ENCODE results near the gene MGMT. TPM values are rescaled to one million over a fixed set of nuclear protein-coding genes. Genes with fewer than 3 reads are reported as not detected.

Gene MGMT
- total and polyA plus RNA-seq, 2 donors (not counting 3 experiments of a cell fraction or from before 2014, with no cell fraction given): 15.0 to 15.2 TPM

DNA sequence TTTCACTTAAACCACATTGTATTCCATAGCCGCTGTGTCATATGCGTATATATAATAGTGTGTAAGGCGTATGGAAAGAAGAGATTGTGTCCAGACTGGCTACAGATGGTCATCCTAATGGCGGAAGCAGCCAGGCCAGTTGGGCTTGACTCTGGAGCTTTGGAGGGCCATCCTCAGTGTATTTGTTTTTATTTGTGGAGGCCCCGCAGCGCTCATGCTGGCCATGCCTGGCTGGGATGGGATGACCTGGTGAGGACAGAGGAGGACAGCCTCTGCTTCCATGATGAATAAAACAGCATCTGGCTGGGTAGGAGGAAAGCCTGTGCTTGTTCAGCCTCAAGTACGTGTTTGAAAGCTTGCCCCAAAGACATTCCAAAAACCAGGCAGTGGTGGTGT is 276.7 kb downstream of the MGMT start:
- Histone ChIP-seq H3K4me3 (replicated peaks in 1 of 3; ENCODE audit: insufficient read depth in 1 of 3, low read depth in 1 of 3, low read length in 3 of 3) (no peak overlapping the region), H3K9me3 (replicated peaks; ENCODE audit: control insufficient read depth, insufficient read depth, low read length) (peaks cover 6% of the 10 kb centered on the region), H3K79me2 (ENCODE audit: control insufficient read depth, insufficient read depth, low read length) (no peaks in the 10 kb centered on the region), H3K27ac (ENCODE audit: insufficient read depth, low read depth, low read length) (no peak overlapping the region), H4K20me1 (replicated peaks; ENCODE audit: control insufficient read depth, extremely low read depth, insufficient read depth, low read length) (no peaks in the 10 kb centered on the region), H3K27me3 (ENCODE audit: control insufficient read depth in 2 of 2, insufficient read depth in 2 of 2, low read length in 2 of 2) (no peaks in the 10 kb centered on the region), H3K9me1 (replicated peaks; ENCODE audit: control insufficient read depth, extremely low read depth, insufficient read depth, low read length) (no peaks in the 10 kb centered on the region), H3K36me3 (ENCODE audit: control insufficient read depth in 2 of 2, extremely low read depth in 1 of 2, insufficient read depth in 2 of 2, low read length in 2 of 2) (no peaks in the 10 kb centered on the region), H3K4me2 (ENCODE audit: insufficient read depth, low read length) (no peak overlapping the region), H3K9ac (replicated peaks; ENCODE audit: extremely low read depth, insufficient read depth, low read length) (no peak overlapping the region), H3K4me1 (ENCODE audit: control insufficient read depth, extremely low read depth, insufficient read depth, low read length) (no peaks in the 10 kb centered on the region), H2AFZ (ENCODE audit: low read depth, low read length) (no peak overlapping the region)
- dilution Hi-C loops (cut with MboI; ENCODE audit: extremely low pct_ligation_motif_present, low sequenced_read_pairs) (no loop called here), intact Hi-C loops (cut with micrococcal nuclease) (no loop called here)
- TF ChIP-seq POLR2A (IDR thresholded peaks at IDR 0.05; ENCODE audit: low read depth, low read length): no peak
- no peak for TF ChIP-seq MAX (IDR thresholded peaks at IDR 0.05; ENCODE audit: insufficient read depth, insufficient read length)
- ChIA-PET POLR2A (no interaction called here), CTCF (no interaction called here)
- DNase-seq (ENCODE audit: low read depth, low spot score): no peak
- FAIRE-seq: no peak
- no TSS peak for BruUV-seq (replicated peaks)

DNA sequence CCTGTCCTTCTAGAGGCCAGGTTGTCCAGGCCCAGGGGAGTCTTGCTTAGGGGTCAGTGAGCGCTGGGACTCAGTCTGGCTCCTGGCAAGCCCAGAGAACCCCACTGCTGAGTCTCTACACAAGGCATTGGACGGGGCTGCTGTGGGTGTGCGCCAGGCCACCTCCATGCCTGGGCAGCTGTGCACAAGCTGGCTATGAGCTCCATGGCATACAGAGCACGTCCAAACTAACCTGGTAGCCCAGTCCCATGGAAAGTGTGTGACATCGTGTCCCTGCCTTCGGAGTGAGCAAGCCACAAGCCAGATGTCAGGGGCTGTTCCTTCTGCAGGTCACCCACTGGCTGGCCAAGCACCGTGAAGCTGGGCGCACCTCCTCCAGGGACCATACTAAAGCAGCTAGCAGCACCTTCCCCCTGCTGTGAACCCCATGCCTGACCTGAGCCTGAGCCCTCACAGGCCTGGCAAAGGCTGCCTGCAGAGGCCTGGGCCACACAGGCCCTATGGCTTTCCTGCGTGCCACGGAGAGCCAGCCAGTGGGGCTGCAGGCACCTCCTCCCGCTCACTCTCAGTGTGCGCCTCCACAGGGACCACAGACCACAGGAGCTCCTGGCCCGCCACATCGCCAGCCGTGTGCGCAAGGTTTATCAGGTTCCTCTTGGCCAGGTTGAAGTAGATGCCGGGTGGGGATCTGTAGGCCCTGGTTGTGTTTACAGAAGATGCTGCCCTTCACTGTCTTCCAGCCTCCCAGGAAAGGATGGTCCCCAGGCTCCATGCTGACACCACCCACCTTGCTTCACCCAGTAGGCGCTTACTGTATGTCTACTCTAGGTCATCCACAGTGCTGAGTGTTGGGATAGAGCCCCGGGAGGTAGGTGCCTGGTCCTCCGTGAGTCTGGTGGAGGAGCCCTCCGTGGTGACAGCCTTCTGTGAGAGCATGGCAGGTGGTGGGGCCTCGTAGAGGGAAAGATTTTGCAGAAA is 277.4 kb downstream of the MGMT start:
- POLR2A ChIA-PET: no interaction called here
- Histone ChIP-seq H3K4me3 (replicated peaks in 1 of 3; ENCODE audit: insufficient read depth in 1 of 3, low read depth in 1 of 3, low read length in 3 of 3) (no peak overlapping the region), H3K36me3 (ENCODE audit: control insufficient read depth in 2 of 2, extremely low read depth in 1 of 2, insufficient read depth in 2 of 2, low read length in 2 of 2) (no peaks in the 10 kb centered on the region), H3K27me3 (ENCODE audit: control insufficient read depth in 2 of 2, insufficient read depth in 2 of 2, low read length in 2 of 2) (no peaks in the 10 kb centered on the region), H3K9me3 (replicated peaks; ENCODE audit: control insufficient read depth, insufficient read depth, low read length) (peaks cover 6% of the 10 kb centered on the region), H3K4me1 (ENCODE audit: control insufficient read depth, extremely low read depth, insufficient read depth, low read length) (no peaks in the 10 kb centered on the region), H4K20me1 (replicated peaks; ENCODE audit: control insufficient read depth, extremely low read depth, insufficient read depth, low read length) (no peaks in the 10 kb centered on the region), H2AFZ (ENCODE audit: low read depth, low read length) (no peak overlapping the region), H3K27ac (ENCODE audit: insufficient read depth, low read depth, low read length) (no peak overlapping the region), H3K9ac (replicated peaks; ENCODE audit: extremely low read depth, insufficient read depth, low read length) (no peak overlapping the region), H3K4me2 (ENCODE audit: insufficient read depth, low read length) (no peak overlapping the region), H3K79me2 (ENCODE audit: control insufficient read depth, insufficient read depth, low read length) (no peaks in the 10 kb centered on the region), H3K9me1 (replicated peaks; ENCODE audit: control insufficient read depth, extremely low read depth, insufficient read depth, low read length) (no peaks in the 10 kb centered on the region)
- no peak for DNase-seq (ENCODE audit: low read depth, low spot score)
- BruUV-seq (replicated peaks): no TSS peak
- intact Hi-C loops (cut with micrococcal nuclease): no loop called here
- no peak for TF ChIP-seq POLR2AphosphoS5 (IDR thresholded peaks at IDR 0.05; ENCODE audit: insufficient read depth, low read depth, low read length)
- no peak for TF ChIP-seq EZH2 (IDR thresholded peaks at IDR 0.05; ENCODE audit: borderline replicate concordance, low read depth, low read length, severe bottlenecking)
- no peak for TF ChIP-seq FOS (IDR thresholded peaks at IDR 0.05; ENCODE audit: borderline replicate concordance, insufficient read depth, low read length)
- TF ChIP-seq MAX (IDR thresholded peaks at IDR 0.05; ENCODE audit: insufficient read depth, insufficient read length): no peak
- TF ChIP-seq POLR2A (IDR thresholded peaks at IDR 0.05; ENCODE audit: low read depth, low read length): no peak
- TF ChIP-seq JUN (IDR thresholded peaks at IDR 0.05; ENCODE audit: borderline replicate concordance, insufficient read depth, insufficient read length, low read depth): no peak
- no peak for TF ChIP-seq GATA2 (IDR thresholded peaks at IDR 0.05; ENCODE audit: insufficient read depth, insufficient read length, low read depth, low read length)
- TF ChIP-seq CTCF (IDR thresholded peaks at IDR 0.05; ENCODE audit: extremely low read depth in 1 of 2, insufficient read depth in 1 of 2, low read depth in 1 of 2, low read length in 2 of 2): no peak
- TF ChIP-seq MYC (IDR thresholded peaks at IDR 0.05; ENCODE audit: low read depth, low read length): no peak
- dilution Hi-C loops (cut with MboI; ENCODE audit: extremely low pct_ligation_motif_present, low sequenced_read_pairs): no loop called here
- no peak for FAIRE-seq
- CTCF ChIA-PET: no interaction called here
